AG08395 (cell line): Measurements from ENCODE around the gene IRAK4.

ENCODE experiments used
- DNase-seq: peaks from one replicate; pipeline ENCODE4 v3.0.0; 2012; ENCODE audit warnings: mixed read lengths, low spot score

Gene IRAK4

GRCh38 chr12:43836475-43836989 is 77.8 kb downstream of the IRAK4 start:
- no peak for DNase-seq
